Measurements from ENCODE around the gene PDRG1.

The PDRG1 gene

GRCh38 chr20:31951530-31952453 lies at the start of gene PDRG1:
PDRG1 (minus strand) TSS chr20:31952046; CDS start chr20:31951961, 85 bp downstream.
- DNase-seq = peak; percentile 95

GRCh38 chr20:31998246-31998645 lies 46.4 kb upstream of the PDRG1 start:
- DNase-seq = no peak

GRCh38 chr20:31996996-31997395 lies 45.1 kb upstream of the PDRG1 start:
- no peak for DNase-seq

- no peak for DNase-seq
Observed at GRCh38 chr20:31992086-31992485, 40.2 kb upstream of the PDRG1 start.

- DNase-seq = no peak
Observed at GRCh38 chr20:31991339-31991705, 39.5 kb upstream of the PDRG1 start.

GRCh38 chr20:31990641-31991338 lies 38.9 kb upstream of the PDRG1 start:
- DNase-seq = no peak

GRCh38 chr20:31989030-31989645 lies 37.3 kb upstream of the PDRG1 start:
- no peak for DNase-seq

GRCh38 chr20:31988430-31989015 lies 36.7 kb upstream of the PDRG1 start:
- DNase-seq = no peak

- DNase-seq = peak; percentile 6
Observed at GRCh38 chr20:31987744-31988143, 35.9 kb upstream of the PDRG1 start.

GRCh38 chr20:31984981-31985471 lies 33.2 kb upstream of the PDRG1 start:
- DNase-seq = no peak

GRCh38 chr20:31981784-31982183 lies 29.9 kb upstream of the PDRG1 start:
- no peak for DNase-seq

GRCh38 chr20:31979713-31980426 lies 28.0 kb upstream of the PDRG1 start:
- no peak for DNase-seq

GRCh38 chr20:31977080-31977479 lies 25.2 kb upstream of the PDRG1 start:
- DNase-seq = no peak

- no peak for DNase-seq
Observed at GRCh38 chr20:31975874-31976273, 24.0 kb upstream of the PDRG1 start.

- DNase-seq = no peak
Observed at GRCh38 chr20:31974951-31975487, 23.2 kb upstream of the PDRG1 start.

GRCh38 chr20:31974296-31974695 lies 22.4 kb upstream of the PDRG1 start:
- DNase-seq = no peak

GRCh38 chr20:31972471-31973021 lies 20.7 kb upstream of the PDRG1 start:
- DNase-seq = no peak

GRCh38 chr20:31969991-31970390 lies 18.1 kb upstream of the PDRG1 start:
- DNase-seq = no peak

- peak; percentile 64 for DNase-seq
Observed at GRCh38 chr20:31968291-31969126, 16.7 kb upstream of the PDRG1 start.

GRCh38 chr20:31967830-31968249 lies 16.0 kb upstream of the PDRG1 start, which contains the start of gene XKR7:
XKR7 (plus strand) TSS chr20:31968151; CDS start chr20:31968176, 25 bp downstream.
- no peak for DNase-seq

Measured in fibroblast of skin of right biceps (primary cell).